ENCODE data around the gene ZNF35. TPM values are rescaled to one million over a fixed set of nuclear protein-coding genes. Genes with fewer than 3 reads are reported as not detected.
A peak's percentile ranks its signal among the peaks of the same experiment; 100 is the strongest.

ZNF35 gene
- total and polyA plus RNA-seq, 2 donors (not counting 3 experiments of a cell fraction or from before 2014, with no cell fraction given): 2.5 to 9.1 TPM

GRCh38 chr3:44624749-44625480 is 23.6 kb upstream of the ZNF35 start, which contains the start of gene ZNF197:
Gene ZNF197, plus strand, starts transcription at chr3:44625036. Its CDS starts 4,119 bp downstream, at chr3:44629155.
- H3K27me3 ChIP-seq (ENCODE audit: control insufficient read depth in 2 of 2, insufficient read depth in 2 of 2, low read length in 2 of 2): no peaks in the 10 kb centered on the region
- H3K36me3 ChIP-seq (ENCODE audit: control insufficient read depth in 2 of 2, extremely low read depth in 1 of 2, insufficient read depth in 2 of 2, low read length in 2 of 2): peaks cover 3 to 8% of the 10 kb centered on the region in 2 experiments
- H2AFZ ChIP-seq (ENCODE audit: low read depth, low read length): peak within 1 kb of the TSS; percentile 92
- peak; percentile 91 for FAIRE-seq
- peak within 1 kb of the TSS; percentile 77 for H3K4me2 ChIP-seq (ENCODE audit: insufficient read depth, low read length)
- H3K9ac ChIP-seq (replicated peaks; ENCODE audit: extremely low read depth, insufficient read depth, low read length): peak within 1 kb of the TSS; percentile 49
- H3K9me3 ChIP-seq (replicated peaks; ENCODE audit: control insufficient read depth, insufficient read depth, low read length): no peaks in the 10 kb centered on the region
- H3K4me3 ChIP-seq (replicated peaks in 1 of 3; ENCODE audit: insufficient read depth in 1 of 3, low read depth in 1 of 3, low read length in 3 of 3): peak within 1 kb of the TSS; percentile 13 to 69 (median 62)
- dilution Hi-C loops (cut with MboI; ENCODE audit: extremely low pct_ligation_motif_present, low sequenced_read_pairs): no loop called here
- peaks cover 3% of the 10 kb centered on the region for H3K79me2 ChIP-seq (ENCODE audit: control insufficient read depth, insufficient read depth, low read length)
- no peaks in the 10 kb centered on the region for H3K9me1 ChIP-seq (replicated peaks; ENCODE audit: control insufficient read depth, extremely low read depth, insufficient read depth, low read length)
- intact Hi-C loops (cut with micrococcal nuclease): loop anchor here (1.0 to 10.0 kb wide), 7 partner anchors 23 to 300 kb away; partner anchors contain the start of genes ZKSCAN7, ZNF35, ZNF445 and ZNF501
- peaks cover 4% of the 10 kb centered on the region for H3K4me1 ChIP-seq (ENCODE audit: control insufficient read depth, extremely low read depth, insufficient read depth, low read length)
- no peaks in the 10 kb centered on the region for H4K20me1 ChIP-seq (replicated peaks; ENCODE audit: control insufficient read depth, extremely low read depth, insufficient read depth, low read length)
- ChIA-PET POLR2A (interaction anchor here (1.1 kb wide), 1 partner anchor 24 kb away, joined by 4 read pairs; the partner anchor contains the start of gene ZNF35), CTCF (interaction anchor here (1.0 to 1.3 kb wide), 5 partner anchors 20 to 92 kb away, joined by 3 to 5 read pairs (median 3); partner anchors contain the start of genes ZKSCAN7, ZNF35 and ZNF502)
- peak within 1 kb of the TSS; percentile 3 for H3K27ac ChIP-seq (ENCODE audit: insufficient read depth, low read depth, low read length)
- TSS peak; percentile 51 for BruUV-seq (replicated peaks)
- TF ChIP-seq MAX (IDR thresholded peaks at IDR 0.05; ENCODE audit: insufficient read depth, insufficient read length) (no peak), FOS (IDR thresholded peaks at IDR 0.05; ENCODE audit: borderline replicate concordance, insufficient read depth, low read length) (no peak), EZH2 (IDR thresholded peaks at IDR 0.05; ENCODE audit: borderline replicate concordance, low read depth, low read length, severe bottlenecking) (no peak), POLR2AphosphoS5 (IDR thresholded peaks at IDR 0.05; ENCODE audit: insufficient read depth, low read depth, low read length) (peak; percentile 84), CTCF (IDR thresholded peaks at IDR 0.05; ENCODE audit: extremely low read depth in 1 of 2, insufficient read depth in 1 of 2, low read depth in 1 of 2, low read length in 2 of 2) (no peak), POLR2A (IDR thresholded peaks at IDR 0.05; ENCODE audit: low read depth, low read length) (peak; percentile 80)
- DNase-seq (ENCODE audit: low read depth, low spot score): peak; percentile 70

Data from endothelial cell of umbilical vein (primary cell).